Ectodermal cell (in vitro differentiated cells): ENCODE results near the gene TH.

Experiments
- H3K27ac ChIP-seq: 2 replicates; pipeline ENCODE4 v1.7.0; 2013; ENCODE audit warnings: mild to moderate bottlenecking, low read depth, low read length; ENCODE audit not compliant: insufficient read depth, poor library complexity, severe bottlenecking
- H3K27me3 ChIP-seq: 2 replicates; pipeline ENCODE4 v1.7.0; 2013; ENCODE audit warnings: mild to moderate bottlenecking, low read length; ENCODE audit not compliant: insufficient read depth, control insufficient read depth, poor library complexity, severe bottlenecking
- H3K36me3 ChIP-seq: one replicate; pipeline ENCODE4 v1.7.0; 2013; ENCODE audit warnings: low read length; ENCODE audit not compliant: control insufficient read depth, insufficient read depth
- H3K4me1 ChIP-seq: one replicate; pipeline ENCODE4 v1.7.0; 2013; ENCODE audit warnings: low read length; ENCODE audit not compliant: control insufficient read depth, insufficient read depth
- H3K4me3 ChIP-seq: 2 replicates; pipeline ENCODE4 v1.7.0; 2013; ENCODE audit warnings: low read depth, low read length, control low read depth; ENCODE audit not compliant: insufficient read depth
- H3K9me3 ChIP-seq: 2 replicates; pipeline ENCODE4 v1.7.0; 2013; ENCODE audit warnings: mild to moderate bottlenecking, low read length, moderate library complexity; ENCODE audit not compliant: control insufficient read depth
- WGBS, 2 experiments: methylation state at CpG; one replicate each; pipeline ENCODE4 v1.1.7; 2013; ENCODE audit warnings: missing lambda C conversion rate in 2 of 2; 5-methylcytosine and 5-hydroxymethylcytosine counted together

Gene TH

GRCh38 chr11:2149460-2149859, 22.2 kb downstream of the TH start:
- Histone ChIP-seq H3K9me3 (no peaks in the 10 kb centered on the region), H3K27ac (no peak overlapping the region), H3K27me3 (peaks cover 54% of the 10 kb centered on the region), H3K4me3 (no peak overlapping the region), H3K36me3 (no peaks in the 10 kb centered on the region), H3K4me1 (peaks cover 57% of the 10 kb centered on the region)
- WGBS, 2 experiments = 71% methylated on average over 8 of the region's 8 CpGs

- Histone ChIP-seq H3K27me3 (peaks cover 62% of the 10 kb centered on the region), H3K36me3 (no peaks in the 10 kb centered on the region), H3K4me1 (peaks cover 57% of the 10 kb centered on the region), H3K27ac (no peak overlapping the region), H3K4me3 (no peak overlapping the region), H3K9me3 (no peaks in the 10 kb centered on the region)
- 16 to 23% methylated on average over 5 of the region's 5 CpGs for WGBS, 2 experiments
Observed at GRCh38 chr11:2148595-2148994, 23.0 kb downstream of the TH start.

- H3K4me3 ChIP-seq = no peak overlapping the region
- 30 to 38% methylated on average over 11 of the region's 11 CpGs for WGBS, 2 experiments
- H3K36me3 ChIP-seq = no peaks in the 10 kb centered on the region
- peaks cover 57% of the 10 kb centered on the region for H3K4me1 ChIP-seq
- H3K27me3 ChIP-seq = peaks cover 74% of the 10 kb centered on the region
- no peak overlapping the region for H3K27ac ChIP-seq
- H3K9me3 ChIP-seq = no peaks in the 10 kb centered on the region
Observed at GRCh38 chr11:2147391-2147790, 24.2 kb downstream of the TH start.

GRCh38 chr11:2146051-2146450, 25.6 kb downstream of the TH start:
- Histone ChIP-seq H3K4me1 (peaks cover 54% of the 10 kb centered on the region), H3K36me3 (no peaks in the 10 kb centered on the region), H3K27ac (no peak overlapping the region), H3K9me3 (no peaks in the 10 kb centered on the region), H3K27me3 (peaks cover 88% of the 10 kb centered on the region), H3K4me3 (no peak overlapping the region)
- WGBS, 2 experiments = 13 to 19% methylated on average over 19 of the region's 19 CpGs

- Histone ChIP-seq H3K9me3 (no peaks in the 10 kb centered on the region), H3K4me1 (peaks cover 49% of the 10 kb centered on the region), H3K4me3 (no peak overlapping the region), H3K27ac (no peak overlapping the region), H3K36me3 (no peaks in the 10 kb centered on the region), H3K27me3 (peaks cover 99% of the 10 kb centered on the region)
- 22 to 23% methylated on average over 18 of the region's 18 CpGs for WGBS, 2 experiments
Observed at GRCh38 chr11:2144544-2145248, 26.9 kb downstream of the TH start.

GRCh38 chr11:2143799-2144543, 27.6 kb downstream of the TH start:
- Histone ChIP-seq H3K4me1 (peaks cover 41% of the 10 kb centered on the region), H3K36me3 (no peaks in the 10 kb centered on the region), H3K27me3 (peaks cover 99% of the 10 kb centered on the region), H3K4me3 (no peak overlapping the region), H3K9me3 (no peaks in the 10 kb centered on the region), H3K27ac (no peak overlapping the region)
- 3% methylated on average over 72 of the region's 72 CpGs for WGBS, 2 experiments

GRCh38 chr11:2143477-2143798, 28.2 kb downstream of the TH start:
- Histone ChIP-seq H3K27me3 (peaks cover 99% of the 10 kb centered on the region), H3K9me3 (no peaks in the 10 kb centered on the region), H3K36me3 (no peaks in the 10 kb centered on the region), H3K4me3 (no peak overlapping the region), H3K4me1 (peaks cover 36% of the 10 kb centered on the region), H3K27ac (no peak overlapping the region)
- 9 to 11% methylated on average over 12 of the region's 12 CpGs for WGBS, 2 experiments

GRCh38 chr11:2142762-2143202, 28.8 kb downstream of the TH start:
- Histone ChIP-seq H3K4me3 (no peak overlapping the region), H3K27ac (no peak overlapping the region), H3K4me1 (peaks cover 30% of the 10 kb centered on the region), H3K9me3 (no peaks in the 10 kb centered on the region), H3K36me3 (no peaks in the 10 kb centered on the region), H3K27me3 (peaks cover 99% of the 10 kb centered on the region)
- 13 to 14% methylated on average over 6 of the region's 6 CpGs for WGBS, 2 experiments

- Histone ChIP-seq H3K27me3 (peaks cover 99% of the 10 kb centered on the region), H3K4me1 (peaks cover 29% of the 10 kb centered on the region), H3K4me3 (no peak overlapping the region), H3K27ac (no peak overlapping the region), H3K9me3 (no peaks in the 10 kb centered on the region), H3K36me3 (no peaks in the 10 kb centered on the region)
- WGBS, 2 experiments = 23 to 27% methylated on average over 5 of the region's 5 CpGs
Observed at GRCh38 chr11:2142300-2142759, 29.3 kb downstream of the TH start.
